LNCaP clone FGC (cell line): ENCODE results near the gene CADM2.

ENCODE experiments used
- DNase-seq: peaks from one replicate; pipeline ENCODE4 v3.0.0-alpha.2; 2011; ENCODE audit warnings: low read depth
- H3K4me3 ChIP-seq: 2 replicates; pipeline ENCODE4 v1.5.1; 2011; ENCODE audit warnings: mild to moderate bottlenecking, low read depth, low read length, control low read depth
- TF ChIP-seq, protein P1 (sequence below): IDR thresholded peaks from 2 replicates; pipeline ENCODE4 v1.5.1; 2012; ENCODE audit warnings: mild to moderate bottlenecking; ENCODE audit not compliant: control insufficient read depth, insufficient read depth; ENCODE audit errors: extremely low read depth

The CADM2 gene

DNA sequence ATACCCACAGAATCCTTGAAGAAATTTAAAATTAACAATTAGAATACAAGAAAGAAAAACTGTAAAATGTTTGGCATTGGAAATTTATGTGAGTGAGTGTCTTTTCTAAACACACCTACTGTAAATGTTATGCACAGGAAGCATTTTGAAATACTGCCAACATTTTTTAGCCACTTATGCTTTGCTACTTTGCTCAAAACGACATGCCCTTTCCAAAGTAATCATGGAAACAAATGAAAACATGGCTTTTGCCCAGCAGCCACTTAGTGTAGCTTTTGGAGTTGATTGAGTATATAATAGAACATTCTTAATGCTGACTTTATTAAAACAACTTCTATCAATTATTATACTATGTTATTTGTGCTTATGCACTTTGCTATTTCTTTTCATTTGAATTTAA lies 823.0 kb downstream of the CADM2 start:
- DNase-seq, result peak; percentile 8
- no peak overlapping the region for H3K4me3 ChIP-seq
- TF ChIP-seq, protein P1, sequence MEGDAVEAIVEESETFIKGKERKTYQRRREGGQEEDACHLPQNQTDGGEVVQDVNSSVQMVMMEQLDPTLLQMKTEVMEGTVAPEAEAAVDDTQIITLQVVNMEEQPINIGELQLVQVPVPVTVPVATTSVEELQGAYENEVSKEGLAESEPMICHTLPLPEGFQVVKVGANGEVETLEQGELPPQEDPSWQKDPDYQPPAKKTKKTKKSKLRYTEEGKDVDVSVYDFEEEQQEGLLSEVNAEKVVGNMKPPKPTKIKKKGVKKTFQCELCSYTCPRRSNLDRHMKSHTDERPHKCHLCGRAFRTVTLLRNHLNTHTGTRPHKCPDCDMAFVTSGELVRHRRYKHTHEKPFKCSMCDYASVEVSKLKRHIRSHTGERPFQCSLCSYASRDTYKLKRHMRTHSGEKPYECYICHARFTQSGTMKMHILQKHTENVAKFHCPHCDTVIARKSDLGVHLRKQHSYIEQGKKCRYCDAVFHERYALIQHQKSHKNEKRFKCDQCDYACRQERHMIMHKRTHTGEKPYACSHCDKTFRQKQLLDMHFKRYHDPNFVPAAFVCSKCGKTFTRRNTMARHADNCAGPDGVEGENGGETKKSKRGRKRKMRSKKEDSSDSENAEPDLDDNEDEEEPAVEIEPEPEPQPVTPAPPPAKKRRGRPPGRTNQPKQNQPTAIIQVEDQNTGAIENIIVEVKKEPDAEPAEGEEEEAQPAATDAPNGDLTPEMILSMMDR, result no peak

DNA sequence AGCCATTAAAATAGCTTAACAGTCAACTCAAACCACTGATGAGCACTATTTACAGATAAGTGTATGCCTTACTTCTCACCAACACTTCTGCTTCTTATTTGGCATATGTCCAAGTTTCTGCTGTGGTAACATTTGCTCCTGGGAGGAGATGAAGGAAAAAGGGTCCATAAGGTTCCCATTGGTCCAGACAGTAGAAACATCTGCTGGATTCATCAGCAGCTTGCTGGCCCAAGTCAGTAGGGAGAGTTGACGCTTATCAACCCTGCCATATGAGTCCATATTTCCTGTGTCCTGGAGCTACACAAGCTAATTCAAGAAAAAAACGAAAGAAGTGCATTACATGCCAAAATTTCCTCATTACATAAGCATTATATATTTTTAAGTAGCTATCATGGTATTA lies 824.5 kb downstream of the CADM2 start:
- no peak for DNase-seq
- TF ChIP-seq, protein P1, result no peak
- H3K4me3 ChIP-seq, result no peak overlapping the region

DNA sequence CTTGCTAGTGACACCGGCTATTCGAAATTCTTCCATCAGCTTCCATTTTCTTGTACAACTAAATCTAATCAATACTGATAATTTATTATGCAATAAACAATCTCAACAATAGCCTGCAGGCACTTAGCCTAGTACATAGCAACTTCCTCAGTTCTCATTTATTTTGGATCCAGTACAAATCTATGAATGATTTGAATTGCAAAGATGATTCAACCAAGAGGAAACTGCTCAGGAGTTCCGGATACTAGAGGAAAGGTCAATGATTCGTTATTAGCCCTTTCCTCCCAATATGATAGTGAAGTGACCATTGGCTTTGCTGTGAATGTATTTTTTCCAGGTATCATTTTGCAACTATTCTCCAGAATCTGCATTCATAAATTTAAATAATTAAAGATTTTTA lies 827.0 kb downstream of the CADM2 start:
- TF ChIP-seq, protein P1, result no peak
- no peak overlapping the region for H3K4me3 ChIP-seq
- no peak for DNase-seq

DNA sequence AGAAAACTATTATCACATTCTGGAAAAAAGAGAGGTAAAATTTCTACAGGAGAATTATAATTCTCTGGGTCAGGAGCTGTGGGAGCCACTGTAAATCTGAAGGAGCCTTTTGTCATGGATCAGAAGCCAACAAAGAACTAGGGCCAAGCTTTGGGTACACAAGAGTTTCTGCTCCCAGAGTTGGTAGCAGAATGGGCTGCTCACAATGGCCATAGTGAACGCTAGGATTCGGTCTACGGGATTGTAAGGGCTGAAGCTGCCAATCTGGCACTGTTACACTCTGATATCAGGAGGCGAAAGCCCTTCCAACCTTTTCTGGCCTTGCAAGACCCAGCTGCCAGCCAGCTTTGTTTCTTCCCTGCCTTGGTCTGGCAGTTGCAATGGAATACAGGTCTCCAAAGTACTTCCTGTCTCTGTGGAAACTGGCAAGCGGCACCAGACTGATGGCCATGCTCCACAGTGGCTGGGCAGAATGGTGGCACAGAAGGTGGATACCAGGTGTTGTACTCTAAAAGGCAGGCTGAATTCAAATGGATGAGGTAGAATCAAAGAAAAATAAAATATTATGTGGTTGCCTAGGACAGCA lies 831.7 kb downstream of the CADM2 start:
- H3K4me3 ChIP-seq, result no peak overlapping the region
- DNase-seq, result no peak
- TF ChIP-seq, protein P1, result no peak

DNA sequence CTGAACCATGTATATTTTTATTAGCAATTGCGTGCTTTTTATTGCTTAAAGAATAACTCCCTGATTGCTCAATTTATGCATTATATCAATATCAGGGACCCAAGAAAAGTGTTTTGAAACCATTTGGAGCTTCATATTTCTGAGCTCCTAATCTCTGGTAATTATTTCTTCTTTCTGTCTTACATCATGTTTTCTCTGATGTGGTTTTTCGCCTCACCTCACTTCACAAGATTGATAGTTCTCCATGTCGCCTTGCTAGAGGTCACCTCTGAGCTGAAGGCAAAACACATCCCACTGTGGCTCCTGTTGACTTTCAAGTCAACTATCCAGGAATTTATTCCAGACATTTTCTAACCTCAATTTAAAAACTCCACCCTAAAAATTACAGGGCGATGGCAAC lies 837.4 kb downstream of the CADM2 start:
- DNase-seq, result no peak
- no peak overlapping the region for H3K4me3 ChIP-seq
- TF ChIP-seq, protein P1, result no peak

DNA sequence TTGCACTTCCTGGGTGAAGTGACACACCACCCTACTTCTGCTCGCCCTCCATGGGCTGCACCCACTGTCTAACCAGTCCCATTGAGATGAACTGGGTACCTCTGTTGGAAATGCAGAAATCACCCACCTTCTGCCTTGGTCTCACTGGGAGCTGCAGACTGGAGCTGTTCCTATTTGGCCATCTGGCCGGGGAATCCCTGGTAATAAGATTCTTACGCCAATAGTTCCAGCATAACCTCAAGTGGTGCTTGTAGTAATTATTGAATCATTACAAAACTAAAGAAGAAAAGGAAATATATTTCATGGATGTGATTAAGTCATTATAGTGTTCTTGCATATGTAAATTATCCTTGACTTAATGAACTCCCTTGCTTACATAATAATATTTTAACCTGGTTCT lies 841.9 kb downstream of the CADM2 start:
- TF ChIP-seq, protein P1, result no peak
- DNase-seq, result no peak
- no peak overlapping the region for H3K4me3 ChIP-seq

DNA sequence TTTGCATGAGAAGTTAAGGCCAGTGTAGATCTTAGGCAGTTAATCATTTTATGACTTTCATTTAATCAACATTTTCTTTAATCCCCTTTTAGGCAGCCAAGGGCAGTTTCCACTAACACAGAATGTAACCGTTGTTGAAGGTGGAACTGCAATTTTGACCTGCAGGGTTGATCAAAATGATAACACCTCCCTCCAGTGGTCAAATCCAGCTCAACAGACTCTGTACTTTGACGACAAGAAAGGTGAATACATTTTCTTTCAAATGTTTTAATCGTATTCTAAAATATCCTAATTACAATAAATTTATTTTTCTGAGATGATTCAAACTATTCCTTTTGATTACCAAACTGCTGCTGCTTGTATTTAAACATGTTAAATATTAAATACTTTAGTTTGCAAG lies 843.2 kb downstream of the CADM2 start:
- H3K4me3 ChIP-seq, result no peak overlapping the region
- TF ChIP-seq, protein P1, result peak; percentile 60
- peak; percentile 21 for DNase-seq
